HepG2 (cell line): ENCODE data around the gene TMEM127. TPM values are rescaled to one million over a fixed set of nuclear protein-coding genes. Genes with fewer than 3 reads are reported as not detected.

ENCODE experiments used
- GPN1 ChIP-seq: sonication (generic); formaldehyde crosslinking; IDR thresholded peaks from 2 replicates; pipeline ENCODE4 v1.5.1; 2020; ENCODE audit warnings: missing genetic modification reagents, borderline replicate concordance
- LCORL ChIP-seq, 2 experiments: fragments of 450-650 bp in 1 of 2; sonication (generic) in 1 of 2; formaldehyde crosslinking in 1 of 2; IDR thresholded peaks; 2 replicates each; pipeline versions ENCODE4 v1.5.0 to v1.6.1; 2017 to 2020; ENCODE audit warnings: antibody characterized with exemption in 1 of 2, missing genetic modification reagents in 1 of 2
- MAZ ChIP-seq, 2 experiments: sonication (generic) in 1 of 2; formaldehyde crosslinking in 1 of 2; IDR thresholded peaks; 2 replicates each; pipeline versions ENCODE4 v1.5.0 to v1.6.1; 2012 to 2020; ENCODE audit warnings: low read depth in 2 of 2, mild to moderate bottlenecking in 2 of 2, borderline replicate concordance in 1 of 2, improper control_type of control experiment in 1 of 2, low read length in 1 of 2, missing genetic modification reagents in 1 of 2, moderate library complexity in 1 of 2
- NR2F1 ChIP-seq, 2 experiments: fragments of 450-650 bp in 1 of 2; formaldehyde crosslinking in 1 of 2; IDR thresholded peaks; 2 replicates each; pipeline versions ENCODE4 v1.5.0 to v1.6.1; 2016 to 2020; ENCODE audit warnings: mild to moderate bottlenecking in 1 of 2, missing compliant biosample characterization in 1 of 2, missing genetic modification reagents in 1 of 2, moderate library complexity in 1 of 2
- STAG1 ChIP-seq: sonication (generic); formaldehyde crosslinking; IDR thresholded peaks from 2 replicates; pipeline ENCODE4 v1.4.0; 2020; ENCODE audit warnings: missing genetic modification reagents
- TP53 ChIP-seq: sonication (generic); formaldehyde crosslinking; conservative IDR thresholded peaks from 2 replicates; pipeline ENCODE4 v1.4.0; 2020; ENCODE audit warnings: missing genetic modification reagents
- polyA plus RNA-seq, 8 experiments: library from polyadenylated mRNA; depleted of rRNA in 3 of 8; stranded (reverse) in 7 of 8; unstranded in 1 of 8; fragments of >200 nt; fragmentation: Illumina TruSeq in 4 of 8; extraction: Trizol in 4 of 8; gene quantifications; 2 replicates each; pipeline versions ENCODE4 v1.2.1 to v1.2.3, GENCODE V29; 2011 to 2016; ENCODE audit warnings: low read depth in 4 of 8, missing spikeins in 1 of 8, mixed read lengths in 1 of 8; ENCODE audit not compliant: insufficient read depth in 1 of 8
- total RNA-seq, 5 experiments: library from RNA; depleted of rRNA; stranded (reverse); fragments of >200 nt; fragmentation: Illumina TruSeq; extraction: Trizol; gene quantifications; 2 replicates each; pipeline ENCODE4 v1.2.3, GENCODE V29; 2016; ENCODE audit warnings: low read depth in 1 of 5
- TF ChIP-seq, protein P1 (sequence below): sonication (generic); formaldehyde crosslinking; IDR thresholded peaks from 2 replicates; pipeline ENCODE4 v1.5.1; 2020; ENCODE audit warnings: mild to moderate bottlenecking, missing genetic modification reagents
- TF ChIP-seq, protein P2 (sequence below): sonication (generic); formaldehyde crosslinking; IDR thresholded peaks from 2 replicates; pipeline ENCODE4 v1.5.0; 2020; ENCODE audit warnings: missing genetic modification reagents, mild to moderate bottlenecking, borderline replicate concordance
- TF ChIP-seq, protein P3 (sequence below): sonication (generic); formaldehyde crosslinking; IDR thresholded peaks from 2 replicates; pipeline ENCODE4 v1.8.0; 2022; ENCODE audit warnings: missing genetic modification reagents, mild to moderate bottlenecking, borderline replicate concordance
- TF ChIP-seq, protein P4 (sequence below), 2 experiments: sonication (generic) in 1 of 2; formaldehyde crosslinking in 1 of 2; IDR thresholded peaks; 2 replicates each; pipeline versions ENCODE4 v1.6.1 to v1.9.0; 2014 to 2022; ENCODE audit warnings: antibody characterized with exemption in 1 of 2, borderline replicate concordance in 1 of 2, inconsistent platforms in 1 of 2, low read depth in 1 of 2, missing genetic modification reagents in 1 of 2

TMEM127 gene
- total and polyA plus RNA-seq, 2 of the 13 experiments (the other 11 are each of a cell fraction or from before 2014, with no cell fraction given): 21.5 to 33.9 TPM

DNA sequence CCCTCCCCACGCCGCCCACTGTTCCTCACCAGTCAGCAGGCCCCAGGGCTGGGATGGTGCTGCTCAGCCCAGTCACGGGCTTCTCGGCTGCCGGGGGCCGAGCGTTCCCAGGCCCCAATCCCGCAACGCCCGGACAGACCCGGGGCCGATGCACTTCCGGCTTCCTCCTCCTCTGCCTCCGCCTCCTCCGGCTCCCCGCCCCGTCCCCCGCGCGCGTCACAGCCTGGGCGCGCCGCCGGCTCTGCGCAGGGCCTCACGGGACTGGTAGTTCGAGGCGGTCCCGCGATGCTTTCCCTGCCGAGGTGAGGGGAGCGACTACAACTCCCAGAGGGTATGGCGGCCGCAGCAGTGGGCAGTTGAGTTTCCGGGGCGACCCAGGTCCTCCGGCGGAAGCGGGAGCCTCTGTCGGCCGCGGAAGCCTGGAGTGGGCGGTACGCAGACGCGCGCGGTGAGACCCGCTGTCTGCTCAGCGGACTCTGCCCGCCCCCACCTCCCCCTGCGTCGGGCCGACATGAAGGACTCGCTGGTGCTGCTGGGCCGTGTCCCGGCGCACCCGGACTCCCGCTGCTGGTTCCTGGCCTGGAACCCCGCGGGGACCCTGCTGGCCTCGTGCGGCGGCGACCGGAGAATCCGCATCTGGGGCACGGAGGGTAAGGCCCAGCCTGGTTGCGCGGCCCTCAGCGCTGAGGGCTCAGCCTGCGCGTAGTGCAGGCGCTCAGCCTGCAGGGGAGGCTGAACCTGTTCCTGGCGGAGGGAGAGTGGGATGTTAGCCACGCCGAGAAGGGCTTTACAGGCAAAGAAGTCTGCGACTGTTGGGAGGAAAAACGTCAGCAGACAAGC is at the start of gene TMEM127, which contains the start of gene CIAO1 (continued):
- TF ChIP-seq, protein P1, sequence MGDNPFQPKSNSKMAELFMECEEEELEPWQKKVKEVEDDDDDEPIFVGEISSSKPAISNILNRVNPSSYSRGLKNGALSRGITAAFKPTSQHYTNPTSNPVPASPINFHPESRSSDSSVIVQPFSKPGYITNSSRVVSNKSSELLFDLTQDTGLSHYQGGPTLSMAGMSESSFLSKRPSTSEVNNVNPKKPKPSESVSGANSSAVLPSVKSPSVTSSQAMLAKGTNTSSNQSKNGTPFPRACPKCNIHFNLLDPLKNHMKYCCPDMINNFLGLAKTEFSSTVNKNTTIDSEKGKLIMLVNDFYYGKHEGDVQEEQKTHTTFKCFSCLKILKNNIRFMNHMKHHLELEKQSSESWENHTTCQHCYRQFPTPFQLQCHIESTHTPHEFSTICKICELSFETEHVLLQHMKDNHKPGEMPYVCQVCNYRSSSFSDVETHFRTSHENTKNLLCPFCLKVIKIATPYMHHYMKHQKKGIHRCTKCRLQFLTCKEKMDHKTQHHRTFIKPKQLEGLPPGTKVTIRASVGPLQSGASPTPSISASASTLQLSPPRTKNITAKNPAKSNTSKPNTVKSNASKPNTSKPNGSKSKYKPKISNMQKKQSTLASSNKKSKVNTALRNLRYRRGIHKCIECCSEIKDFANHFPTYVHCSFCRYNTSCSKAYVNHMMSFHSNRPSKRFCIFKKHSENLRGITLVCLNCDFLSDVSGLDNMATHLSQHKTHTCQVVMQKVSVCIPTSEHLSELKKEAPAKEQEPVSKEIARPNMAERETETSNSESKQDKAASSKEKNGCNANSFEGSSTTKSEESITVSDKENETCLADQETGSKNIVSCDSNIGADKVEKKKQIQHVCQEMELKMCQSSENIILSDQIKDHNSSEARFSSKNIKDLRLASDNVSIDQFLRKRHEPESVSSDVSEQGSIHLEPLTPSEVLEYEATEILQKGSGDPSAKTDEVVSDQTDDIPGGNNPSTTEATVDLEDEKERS (CRISPR knock-in tag): peak; percentile 87
- TF ChIP-seq, protein P2, sequence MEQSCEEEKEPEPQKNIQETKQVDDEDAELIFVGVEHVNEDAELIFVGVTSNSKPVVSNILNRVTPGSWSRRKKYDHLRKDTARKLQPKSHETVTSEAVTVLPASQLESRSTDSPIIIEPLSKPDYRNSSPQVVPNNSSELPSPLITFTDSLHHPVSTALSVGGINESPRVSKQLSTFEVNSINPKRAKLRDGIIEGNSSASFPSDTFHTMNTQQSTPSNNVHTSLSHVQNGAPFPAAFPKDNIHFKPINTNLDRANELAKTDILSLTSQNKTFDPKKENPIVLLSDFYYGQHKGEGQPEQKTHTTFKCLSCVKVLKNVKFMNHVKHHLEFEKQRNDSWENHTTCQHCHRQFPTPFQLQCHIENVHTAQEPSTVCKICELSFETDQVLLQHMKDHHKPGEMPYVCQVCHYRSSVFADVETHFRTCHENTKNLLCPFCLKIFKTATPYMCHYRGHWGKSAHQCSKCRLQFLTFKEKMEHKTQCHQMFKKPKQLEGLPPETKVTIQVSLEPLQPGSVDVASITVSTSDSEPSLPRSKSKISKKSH (CRISPR knock-in tag): peak; percentile 89; the same call in 1 of the 2 replicates
- TF ChIP-seq NR2F1 (CRISPR knock-in tag; IDR thresholded peaks at IDR 0.05) (peak in 1 of 2 experiments; percentile 43; a peak in 3 of 4 replicates), GPN1 (CRISPR knock-in tag) (no peak; the same call in 1 of the 2 replicates), MAZ (IDR thresholded peaks at IDR 0.05; ENCODE audit: borderline replicate concordance, low read depth, low read length) (peak; percentile 95), MAZ (CRISPR knock-in tag; IDR thresholded peaks at IDR 0.05; ENCODE audit: low read depth) (peak; percentile 96), TP53 (CRISPR knock-in tag) (no peak), LCORL (IDR thresholded peaks at IDR 0.05) (no peak), LCORL (CRISPR knock-in tag; IDR thresholded peaks at IDR 0.05) (peak; percentile 97), STAG1 (CRISPR knock-in tag) (peak; percentile 35)
- TF ChIP-seq, protein P3, sequence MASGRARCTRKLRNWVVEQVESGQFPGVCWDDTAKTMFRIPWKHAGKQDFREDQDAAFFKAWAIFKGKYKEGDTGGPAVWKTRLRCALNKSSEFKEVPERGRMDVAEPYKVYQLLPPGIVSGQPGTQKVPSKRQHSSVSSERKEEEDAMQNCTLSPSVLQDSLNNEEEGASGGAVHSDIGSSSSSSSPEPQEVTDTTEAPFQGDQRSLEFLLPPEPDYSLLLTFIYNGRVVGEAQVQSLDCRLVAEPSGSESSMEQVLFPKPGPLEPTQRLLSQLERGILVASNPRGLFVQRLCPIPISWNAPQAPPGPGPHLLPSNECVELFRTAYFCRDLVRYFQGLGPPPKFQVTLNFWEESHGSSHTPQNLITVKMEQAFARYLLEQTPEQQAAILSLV (CRISPR knock-in tag): peak; percentile 96
- TF ChIP-seq, protein P4, sequence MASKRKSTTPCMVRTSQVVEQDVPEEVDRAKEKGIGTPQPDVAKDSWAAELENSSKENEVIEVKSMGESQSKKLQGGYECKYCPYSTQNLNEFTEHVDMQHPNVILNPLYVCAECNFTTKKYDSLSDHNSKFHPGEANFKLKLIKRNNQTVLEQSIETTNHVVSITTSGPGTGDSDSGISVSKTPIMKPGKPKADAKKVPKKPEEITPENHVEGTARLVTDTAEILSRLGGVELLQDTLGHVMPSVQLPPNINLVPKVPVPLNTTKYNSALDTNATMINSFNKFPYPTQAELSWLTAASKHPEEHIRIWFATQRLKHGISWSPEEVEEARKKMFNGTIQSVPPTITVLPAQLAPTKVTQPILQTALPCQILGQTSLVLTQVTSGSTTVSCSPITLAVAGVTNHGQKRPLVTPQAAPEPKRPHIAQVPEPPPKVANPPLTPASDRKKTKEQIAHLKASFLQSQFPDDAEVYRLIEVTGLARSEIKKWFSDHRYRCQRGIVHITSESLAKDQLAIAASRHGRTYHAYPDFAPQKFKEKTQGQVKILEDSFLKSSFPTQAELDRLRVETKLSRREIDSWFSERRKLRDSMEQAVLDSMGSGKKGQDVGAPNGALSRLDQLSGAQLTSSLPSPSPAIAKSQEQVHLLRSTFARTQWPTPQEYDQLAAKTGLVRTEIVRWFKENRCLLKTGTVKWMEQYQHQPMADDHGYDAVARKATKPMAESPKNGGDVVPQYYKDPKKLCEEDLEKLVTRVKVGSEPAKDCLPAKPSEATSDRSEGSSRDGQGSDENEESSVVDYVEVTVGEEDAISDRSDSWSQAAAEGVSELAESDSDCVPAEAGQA (IDR thresholded peaks at IDR 0.05; ENCODE audit: low read depth): peak; percentile 90
- TF ChIP-seq, protein P4 (CRISPR knock-in tag; IDR thresholded peaks at IDR 0.05; ENCODE audit: borderline replicate concordance): no peak; the same call in 1 of the 2 replicates
